ENCODE measurements around the gene ADRA1B.

ADRA1B gene

GRCh38 chr5:159978358-159978757, 62.1 kb downstream of the ADRA1B start:
- H3K4me1 Mint-ChIP-seq, result peaks cover 12% of the 10 kb centered on the region
- no peaks in the 10 kb centered on the region for H3K9me3 Mint-ChIP-seq
- DNase-seq, result no peak
- TF ChIP-seq CTCF (IDR thresholded peaks at IDR 0.05), result no peak
- no peaks in the 10 kb centered on the region for H3K36me3 Mint-ChIP-seq (ENCODE audit: low read depth)
- H3K27ac Mint-ChIP-seq, result no peak overlapping the region
- peaks cover 78% of the 10 kb centered on the region for H3K27me3 Mint-ChIP-seq (ENCODE audit: low read depth, poor library complexity)
- H3K4me3 Mint-ChIP-seq, result no peak overlapping the region

- no peaks in the 10 kb centered on the region for H3K36me3 Mint-ChIP-seq (ENCODE audit: low read depth)
- H3K9me3 Mint-ChIP-seq, result peaks cover 1% of the 10 kb centered on the region
- no peaks in the 10 kb centered on the region for H3K4me1 Mint-ChIP-seq
- no peak for DNase-seq
- peaks cover 88% of the 10 kb centered on the region for H3K27me3 Mint-ChIP-seq (ENCODE audit: low read depth, poor library complexity)
- no peak overlapping the region for H3K27ac Mint-ChIP-seq
- no peak overlapping the region for H3K4me3 Mint-ChIP-seq
- TF ChIP-seq CTCF (IDR thresholded peaks at IDR 0.05), result no peak
Measured at GRCh38 chr5:159982421-159983173, 66.3 kb downstream of the ADRA1B start.

- H3K4me3 Mint-ChIP-seq, result peak overlapping the region; percentile 70
- peak; percentile 68 for TF ChIP-seq CTCF (IDR thresholded peaks at IDR 0.05)
- peaks cover 65% of the 10 kb centered on the region for H3K27me3 Mint-ChIP-seq (ENCODE audit: low read depth, poor library complexity)
- peaks cover 5% of the 10 kb centered on the region for H3K36me3 Mint-ChIP-seq (ENCODE audit: low read depth)
- no peaks in the 10 kb centered on the region for H3K4me1 Mint-ChIP-seq
- no peak overlapping the region for H3K27ac Mint-ChIP-seq
- peaks cover 18% of the 10 kb centered on the region for H3K9me3 Mint-ChIP-seq
- peak; percentile 83 for DNase-seq
Measured at GRCh38 chr5:159987031-159987674, 70.9 kb downstream of the ADRA1B start.

GRCh38 chr5:159990506-159990905, 74.2 kb downstream of the ADRA1B start:
- Mint-ChIP-seq H3K27ac (no peak overlapping the region), H3K27me3 (ENCODE audit: low read depth, poor library complexity) (peaks cover 52% of the 10 kb centered on the region), H3K4me1 (no peaks in the 10 kb centered on the region)

GRCh38 chr5:159992566-159992965, 76.3 kb downstream of the ADRA1B start:
- no peak for DNase-seq
- TF ChIP-seq CTCF (IDR thresholded peaks at IDR 0.05), result no peak
- H3K9me3 Mint-ChIP-seq, result peaks cover 29% of the 10 kb centered on the region
- H3K36me3 Mint-ChIP-seq (ENCODE audit: low read depth), result peaks cover 5% of the 10 kb centered on the region
- peaks cover 5% of the 10 kb centered on the region for H3K4me1 Mint-ChIP-seq
- no peak overlapping the region for H3K27ac Mint-ChIP-seq
- H3K27me3 Mint-ChIP-seq (ENCODE audit: low read depth, poor library complexity), result peaks cover 31% of the 10 kb centered on the region
- H3K4me3 Mint-ChIP-seq, result no peak overlapping the region

More at GRCh38 chr5:159990506-159990905, 74.2 kb downstream of the ADRA1B start:
- no peak overlapping the region for H3K4me3 Mint-ChIP-seq
- no peak for DNase-seq
- TF ChIP-seq CTCF (IDR thresholded peaks at IDR 0.05), result no peak
- H3K9me3 Mint-ChIP-seq, result peaks cover 29% of the 10 kb centered on the region
- peaks cover 5% of the 10 kb centered on the region for H3K36me3 Mint-ChIP-seq (ENCODE audit: low read depth)
